ENCODE results near the gene DOK6.
A peak's percentile ranks its signal among the peaks of the same experiment; 100 is the strongest.
"Not testable (repeated sequence)": the region's sequence is repeated elsewhere in the genome, so short reads cannot be mapped to it uniquely, and the experiment has no call there.

DOK6 gene

DNA sequence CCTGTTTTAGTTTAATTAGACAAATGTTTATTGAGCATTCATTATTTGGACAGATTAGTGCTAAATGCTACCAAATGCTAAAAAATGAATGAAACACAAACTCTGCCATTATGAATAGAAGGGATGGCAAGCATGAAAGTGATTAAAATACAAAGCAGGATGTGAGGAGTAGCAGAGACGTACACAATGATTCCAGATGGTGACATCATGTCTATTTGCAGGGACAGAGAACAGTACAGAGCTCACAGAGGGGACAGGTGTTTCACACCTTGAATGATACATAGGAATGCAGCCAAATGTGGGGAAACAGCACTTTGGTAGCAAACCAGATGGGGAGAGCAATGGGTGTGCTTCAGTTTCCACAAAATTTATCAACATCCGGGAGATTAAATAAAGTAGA, 470.7 kb downstream of the DOK6 start:
- no peak for DNase-seq (ENCODE audit: low spot score)

DNA sequence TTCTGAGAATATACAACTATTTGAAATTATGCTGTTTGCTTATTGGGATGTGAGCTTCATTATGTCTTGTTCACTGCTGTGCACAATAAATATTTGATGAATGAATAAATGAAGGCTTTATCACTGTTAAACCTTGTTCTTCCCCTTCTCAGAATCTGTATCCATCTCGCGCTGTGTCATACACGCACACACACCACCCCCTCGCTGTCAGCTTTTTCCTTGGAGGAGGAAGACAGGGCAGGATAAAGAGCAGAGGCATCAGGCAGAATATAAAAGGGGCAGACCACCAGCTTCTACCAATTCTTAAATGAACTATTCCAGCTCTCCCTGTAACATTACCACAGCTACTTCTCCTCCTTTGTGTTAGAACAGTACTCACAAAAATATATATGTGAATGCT, 472.0 kb downstream of the DOK6 start:
- DNase-seq (ENCODE audit: low spot score), result no peak

DNA sequence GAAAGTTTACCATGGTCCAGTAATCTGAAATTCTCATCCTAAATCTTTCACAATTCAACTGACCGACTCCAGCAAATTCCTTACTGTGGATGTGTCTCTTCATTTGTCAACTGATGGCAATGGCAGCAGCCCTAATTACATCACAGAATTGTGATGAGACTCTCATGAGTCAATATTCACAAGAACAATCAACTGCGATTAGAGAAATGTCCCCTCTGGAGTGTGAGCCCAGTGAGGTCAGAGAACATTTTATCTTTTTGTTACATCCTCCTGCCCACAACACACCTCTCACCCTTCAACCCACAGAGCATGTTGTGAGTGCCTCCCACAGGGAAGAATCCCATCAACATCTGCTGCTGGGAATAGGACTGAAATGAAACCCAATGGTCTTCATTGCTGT, 473.4 kb downstream of the DOK6 start:
- DNase-seq (ENCODE audit: low spot score), result no peak

DNA sequence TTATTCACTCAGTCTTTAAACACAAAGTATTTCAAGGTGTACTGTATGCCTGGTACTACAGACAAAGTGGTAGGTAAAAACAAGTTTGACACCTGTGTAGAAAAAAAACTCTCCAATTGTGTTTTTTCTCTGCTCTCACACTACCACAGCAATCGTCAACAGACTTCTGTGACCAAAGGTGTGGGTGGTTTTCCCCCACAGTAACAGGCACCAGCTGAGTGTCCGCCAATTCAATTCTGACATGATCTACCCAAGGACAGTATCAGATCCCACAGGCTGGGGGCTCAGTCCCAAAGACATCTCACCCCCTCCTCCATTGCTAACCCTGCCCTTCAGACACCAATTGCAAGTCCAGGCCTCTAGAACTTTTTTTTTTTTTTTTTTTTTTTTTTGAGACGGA, 475.8 kb downstream of the DOK6 start:
- no peak for DNase-seq (ENCODE audit: low spot score)

DNA sequence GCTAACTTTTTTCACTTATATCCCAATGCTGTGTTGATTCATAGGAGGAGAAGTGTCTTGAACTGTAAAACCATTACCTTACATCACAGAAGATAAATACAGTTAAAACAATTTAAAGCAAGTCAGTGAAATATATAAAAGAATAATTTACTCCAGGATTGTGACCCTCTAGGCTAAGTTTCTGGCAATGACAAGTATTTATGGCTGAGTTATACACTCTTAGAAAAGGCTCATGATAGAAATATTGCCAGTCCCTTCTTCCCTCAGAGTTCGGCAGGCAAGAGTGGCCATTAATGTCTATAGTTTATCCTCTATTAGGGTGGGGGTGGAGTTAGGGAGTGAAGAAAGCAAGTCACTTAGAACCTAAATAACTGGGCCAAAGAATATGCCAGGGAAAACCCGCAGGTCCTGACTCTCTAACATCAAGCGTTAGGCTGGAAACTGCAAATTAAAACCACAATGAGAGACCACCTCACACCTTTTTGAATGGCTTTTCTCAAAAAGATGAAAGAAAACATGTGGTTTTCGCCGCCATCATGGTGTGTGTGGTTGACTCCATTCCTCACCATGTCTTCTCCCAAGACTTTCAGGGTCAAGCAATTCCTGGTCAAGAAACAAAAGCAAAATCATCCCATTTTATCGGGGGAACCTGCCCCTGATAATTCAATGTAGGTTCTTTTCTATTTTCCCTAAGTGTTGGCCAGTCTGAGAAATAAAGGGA, 477.7 kb downstream of the DOK6 start:
- no peak for DNase-seq (ENCODE audit: low spot score)

DNA sequence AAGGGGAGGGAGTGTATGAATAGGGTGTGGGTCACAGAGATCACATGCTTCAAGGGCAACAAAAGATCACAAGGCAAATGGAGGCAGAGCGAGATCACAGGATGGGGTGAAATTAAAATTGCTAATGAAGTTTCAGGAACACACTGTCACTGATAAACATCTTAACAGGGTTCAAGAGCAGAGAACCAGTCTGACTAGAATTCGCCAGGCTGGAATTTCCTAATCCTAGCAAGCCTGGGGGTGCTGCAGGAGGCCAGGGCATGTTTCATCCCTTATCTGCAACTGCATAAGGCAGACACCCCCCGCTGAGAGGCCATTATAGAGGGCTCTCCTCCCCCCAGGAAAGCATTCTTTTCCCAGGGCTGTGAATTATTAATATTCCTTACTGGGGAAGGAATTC, 478.4 kb downstream of the DOK6 start:
- not testable (repeated sequence) for DNase-seq (ENCODE audit: low spot score)

DNA sequence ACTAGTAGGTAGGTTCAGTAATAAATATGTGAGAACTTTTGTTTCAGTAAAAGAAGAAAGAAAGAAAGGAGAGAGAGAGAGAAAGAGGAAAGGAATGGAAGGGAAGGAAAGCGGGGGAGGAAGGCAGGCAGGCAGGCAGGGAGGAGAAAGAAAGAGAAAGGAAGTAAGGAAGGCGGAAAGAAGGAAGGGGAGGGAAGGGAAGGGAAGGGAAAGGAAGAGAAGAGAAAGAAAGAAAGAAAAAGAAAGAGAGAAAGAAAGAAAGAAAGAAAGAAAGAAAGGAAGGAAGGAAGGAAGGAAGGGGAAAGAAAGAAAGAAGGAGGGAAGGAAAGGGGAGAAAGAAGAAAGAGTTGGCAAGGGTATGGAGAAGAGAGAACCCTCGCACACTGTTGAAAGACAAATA, 479.4 kb downstream of the DOK6 start:
- no peak for DNase-seq (ENCODE audit: low spot score)

DNA sequence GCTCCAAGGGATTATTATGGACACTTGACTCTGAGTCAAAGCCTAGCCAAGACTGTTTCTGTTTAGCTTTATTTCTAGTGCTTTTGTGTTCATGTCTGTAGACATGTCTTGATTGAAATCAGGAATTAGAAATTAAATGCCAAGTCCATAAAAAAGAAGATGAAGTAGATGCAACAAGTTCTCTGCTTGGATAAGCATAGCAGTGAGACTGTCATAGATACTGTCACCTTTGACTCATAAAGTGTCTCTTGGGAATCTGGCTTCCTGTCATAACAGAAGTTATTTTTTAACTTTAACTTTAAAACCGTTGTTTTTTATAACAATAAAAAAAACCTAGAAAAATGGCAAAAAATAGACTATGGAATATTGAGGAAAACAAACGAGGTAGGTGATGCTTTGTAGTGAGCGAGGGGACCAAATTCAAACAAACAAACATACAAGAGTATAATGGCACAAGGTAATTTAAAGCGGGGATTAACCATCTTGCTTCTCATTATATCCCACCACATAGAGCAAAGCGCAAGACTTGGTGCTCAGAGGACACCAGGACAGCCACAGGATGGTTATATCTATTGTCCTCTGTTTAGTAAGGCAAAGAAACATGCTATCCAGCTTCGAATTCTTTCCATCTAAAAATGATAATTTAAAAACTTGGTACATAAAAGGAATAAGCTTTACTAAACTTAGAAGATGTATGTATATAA, 482.4 kb downstream of the DOK6 start:
- DNase-seq (ENCODE audit: low spot score), result no peak

DNA sequence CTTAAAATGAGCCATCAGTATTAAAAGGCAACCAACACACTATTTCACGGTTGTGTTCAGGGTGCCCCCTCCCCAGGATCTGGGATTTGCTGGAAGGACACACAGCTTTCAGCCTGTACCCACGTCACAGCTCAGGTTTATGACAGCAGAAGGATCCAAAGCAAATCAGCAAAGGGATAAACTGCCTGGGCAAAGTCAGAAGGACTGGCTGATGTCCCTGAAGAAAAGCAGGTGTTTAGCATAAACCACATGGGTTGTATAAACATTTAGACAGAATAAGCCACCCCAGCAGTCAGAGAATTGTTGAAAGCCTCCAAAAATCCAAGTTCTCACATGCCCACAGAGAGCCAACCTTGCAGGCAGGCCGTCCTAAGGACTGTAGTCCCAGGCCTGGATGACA, 483.1 kb downstream of the DOK6 start:
- DNase-seq (ENCODE audit: low spot score), result no peak

DNA sequence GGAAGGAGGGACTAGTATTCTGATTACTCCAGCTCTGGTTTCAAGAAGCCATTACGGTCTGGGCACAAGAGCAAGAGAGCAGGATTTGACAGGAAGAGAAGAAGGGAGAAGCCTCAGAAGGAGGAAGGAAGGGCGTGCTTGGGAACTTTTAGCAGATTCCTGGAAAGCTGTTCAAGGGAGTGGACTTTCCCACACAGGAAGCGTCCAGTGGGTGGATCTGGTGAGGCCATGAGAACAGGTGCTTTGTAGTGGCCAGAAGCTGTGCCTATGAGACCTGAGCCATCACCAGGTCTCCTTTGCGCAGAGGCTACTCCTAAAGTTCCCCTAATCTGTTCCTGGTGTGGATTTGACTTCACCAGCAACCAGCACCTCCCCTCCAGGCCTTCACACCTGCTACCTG, 484.7 kb downstream of the DOK6 start:
- DNase-seq (ENCODE audit: low spot score), result no peak

DNA sequence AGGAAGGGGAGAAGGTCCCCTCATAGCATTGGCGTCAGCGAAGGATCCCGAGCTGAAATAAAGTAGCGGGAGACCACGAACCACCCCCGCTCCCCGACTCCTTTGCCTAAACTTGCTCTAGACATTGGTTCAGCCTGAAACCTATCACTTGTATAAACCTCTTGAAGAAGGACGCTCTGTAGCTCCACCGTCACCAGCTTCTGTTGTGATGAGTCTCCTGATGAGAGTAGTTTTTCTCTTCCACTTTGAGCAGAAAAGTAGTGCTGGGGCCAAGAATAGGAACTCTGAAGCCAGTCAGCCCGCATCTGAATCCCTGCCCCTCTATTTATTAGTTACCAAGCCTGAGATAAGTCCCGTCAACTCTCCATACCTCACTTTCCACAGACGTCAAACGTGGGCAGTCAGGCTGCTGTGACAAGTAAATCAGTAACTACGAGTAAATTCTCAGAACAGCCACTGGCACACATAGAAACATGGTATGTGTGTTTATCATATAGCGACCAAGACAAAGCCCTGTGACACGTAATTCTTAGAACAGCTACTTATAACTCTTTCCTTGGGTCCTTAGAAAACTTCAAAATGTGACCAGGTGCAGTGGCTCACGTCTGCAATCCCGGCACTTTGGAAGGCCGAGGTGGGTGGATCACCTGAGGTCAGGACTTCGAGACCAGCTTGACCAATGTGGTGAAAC, 485.3 kb downstream of the DOK6 start:
- peak; percentile 73 for DNase-seq (ENCODE audit: low spot score)

DNA sequence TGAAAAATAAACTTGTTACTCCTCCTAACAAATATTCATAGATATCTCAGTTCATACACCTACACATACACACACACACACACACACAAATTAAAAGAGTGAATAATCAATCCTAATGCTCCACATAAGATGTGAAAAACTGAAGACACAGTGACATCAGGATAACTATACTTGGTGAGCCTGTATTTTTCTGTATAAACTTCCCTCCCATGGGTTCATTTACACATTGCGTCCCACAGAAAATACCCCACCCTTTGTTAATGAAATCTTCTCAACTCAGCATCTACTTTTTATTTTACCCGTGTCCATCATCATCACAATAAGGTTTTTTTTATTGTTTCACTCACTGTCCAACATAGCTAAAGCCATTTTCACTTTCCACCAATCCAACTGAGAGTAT, 486.6 kb downstream of the DOK6 start:
- DNase-seq (ENCODE audit: low spot score), result no peak

DNA sequence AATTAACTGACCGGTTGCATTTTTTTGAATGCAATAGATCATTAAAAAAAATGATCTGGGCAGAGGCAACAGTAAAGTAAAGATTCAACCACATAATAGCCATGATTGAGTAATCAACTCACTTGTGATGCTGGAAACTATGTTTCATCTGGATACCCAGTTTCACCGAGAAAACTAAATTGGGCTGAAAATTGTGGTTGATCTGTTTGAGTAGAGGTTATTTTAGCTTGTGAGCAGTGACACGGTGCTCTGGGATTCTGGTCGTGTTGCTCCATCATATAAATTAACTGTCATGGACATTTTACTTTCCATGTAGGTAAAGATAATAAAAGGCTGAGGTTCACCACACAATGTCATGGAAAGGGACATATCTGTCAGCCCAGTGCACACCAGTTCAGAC, 488.3 kb downstream of the DOK6 start:
- no peak for DNase-seq (ENCODE audit: low spot score)

DNA sequence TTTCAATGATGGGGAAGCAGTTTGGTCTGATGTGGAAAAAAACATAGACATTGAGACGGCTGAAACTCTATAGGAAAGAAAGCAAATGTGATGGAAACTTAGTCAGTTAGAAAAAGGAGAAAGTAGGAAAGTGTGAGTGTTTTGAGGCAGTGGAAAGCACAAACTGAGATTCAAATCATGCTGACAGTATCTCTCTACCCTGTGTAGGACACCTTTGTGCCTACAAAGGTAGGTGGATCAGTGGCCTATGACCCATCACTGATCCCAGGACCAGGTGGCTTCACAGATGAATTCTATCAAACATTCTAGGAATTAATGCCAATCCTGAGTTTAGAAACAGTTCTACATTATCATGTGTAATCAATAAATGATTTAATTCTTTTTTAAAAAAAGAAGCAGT, 489.9 kb downstream of the DOK6 start:
- no peak for DNase-seq (ENCODE audit: low spot score)

DNA sequence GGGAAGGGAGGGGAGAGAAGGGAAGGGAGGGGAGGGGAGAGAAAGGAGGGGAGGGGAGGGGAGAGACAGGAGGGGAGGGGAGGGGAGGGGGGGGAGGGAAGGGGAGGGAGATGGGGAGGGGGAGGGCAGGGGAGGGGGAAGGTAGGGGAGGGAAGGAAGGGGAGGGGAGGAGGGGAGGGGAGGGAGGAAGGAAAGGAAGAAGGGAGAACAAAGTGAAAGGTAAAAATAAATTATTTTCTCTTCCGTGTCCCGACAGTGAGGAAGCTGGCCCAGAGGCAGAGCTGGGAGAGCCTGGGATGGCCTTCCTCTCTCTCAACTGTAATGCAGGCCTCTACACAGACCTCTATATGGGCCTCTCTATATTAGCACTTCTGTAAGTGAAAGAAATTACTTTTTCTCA, 493.8 kb downstream of the DOK6 start:
- DNase-seq (ENCODE audit: low spot score), result no peak

DNA sequence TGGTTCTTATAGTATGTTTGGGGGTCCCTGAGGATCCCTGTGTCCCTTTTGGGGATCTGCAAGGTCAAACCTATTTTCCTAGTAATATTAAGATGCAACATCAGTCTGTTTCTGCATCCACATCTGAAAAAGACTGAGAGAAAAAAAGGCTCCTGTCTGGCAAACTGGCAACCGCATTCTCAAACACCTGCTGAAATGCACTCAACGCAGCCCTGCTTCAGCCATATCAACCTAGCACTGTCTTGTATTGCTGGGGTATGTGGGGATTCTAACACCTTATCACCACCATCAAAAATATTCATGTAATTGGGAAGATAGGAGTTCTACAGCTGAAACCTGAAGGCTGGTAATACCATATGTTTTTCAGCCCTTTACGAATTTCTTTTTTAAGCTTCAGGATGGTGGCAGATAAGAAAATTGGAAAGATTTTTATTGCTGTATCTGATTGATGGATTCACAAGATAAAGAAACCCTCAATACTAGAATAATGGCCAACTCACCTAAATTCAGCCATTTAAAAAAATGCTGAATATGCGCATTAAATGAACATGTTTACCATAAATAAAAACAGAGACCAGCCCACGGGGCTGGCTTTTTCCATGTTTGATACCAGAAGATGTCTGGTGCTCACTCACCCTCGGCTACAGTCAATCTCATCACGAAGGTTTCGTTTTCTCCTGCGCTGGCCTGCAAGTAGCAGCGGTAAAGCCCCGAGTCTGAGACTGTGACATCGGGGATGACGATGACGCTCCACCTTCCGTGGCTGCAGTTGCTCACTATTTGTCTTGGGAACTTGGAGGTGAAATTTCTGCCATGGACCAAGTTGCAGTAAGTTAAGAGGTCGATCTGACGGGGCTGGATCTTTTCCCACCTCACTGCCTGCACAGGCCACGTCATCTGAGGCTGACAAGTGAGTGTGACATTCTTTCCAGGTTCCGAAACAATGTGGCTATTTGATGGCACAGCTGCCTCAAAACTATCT, 494.7 kb downstream of the DOK6 start:
- DNase-seq (ENCODE audit: low spot score), result peak; percentile 56

DNA sequence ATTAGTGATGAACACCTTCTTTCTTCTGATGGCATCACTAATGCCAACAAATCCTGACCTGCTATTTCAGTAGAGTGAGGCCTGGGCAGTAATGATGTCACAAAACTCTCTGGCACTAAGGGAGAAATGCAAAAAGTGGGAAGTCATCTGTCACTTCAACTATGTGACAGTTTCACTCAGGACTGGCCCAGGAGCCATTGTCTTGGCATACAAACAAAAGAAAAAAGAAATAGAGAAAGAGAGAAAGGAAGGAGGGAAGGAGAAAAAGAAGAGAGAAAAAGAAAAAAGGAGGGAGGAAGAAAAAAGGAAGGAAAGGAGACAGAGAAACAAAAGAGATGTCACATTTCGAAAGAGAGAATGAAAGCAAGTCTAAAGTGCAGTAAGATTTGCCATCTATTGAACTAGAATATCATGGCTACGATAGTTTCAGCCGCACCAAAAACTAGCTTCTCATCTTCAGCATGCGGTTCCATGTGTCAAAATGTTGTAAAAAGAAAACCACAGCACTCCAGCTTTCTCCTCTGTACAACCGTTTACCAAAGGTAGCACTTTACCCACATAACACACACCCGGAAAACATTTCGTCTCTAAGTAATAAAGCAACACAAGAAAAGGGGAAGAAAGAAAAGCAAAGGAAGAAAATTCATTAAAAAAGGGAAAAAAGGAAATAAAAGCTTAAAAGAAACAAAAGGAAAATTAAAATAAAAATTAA, 496.9 kb downstream of the DOK6 start:
- DNase-seq (ENCODE audit: low spot score), result peak; percentile 57

DNA sequence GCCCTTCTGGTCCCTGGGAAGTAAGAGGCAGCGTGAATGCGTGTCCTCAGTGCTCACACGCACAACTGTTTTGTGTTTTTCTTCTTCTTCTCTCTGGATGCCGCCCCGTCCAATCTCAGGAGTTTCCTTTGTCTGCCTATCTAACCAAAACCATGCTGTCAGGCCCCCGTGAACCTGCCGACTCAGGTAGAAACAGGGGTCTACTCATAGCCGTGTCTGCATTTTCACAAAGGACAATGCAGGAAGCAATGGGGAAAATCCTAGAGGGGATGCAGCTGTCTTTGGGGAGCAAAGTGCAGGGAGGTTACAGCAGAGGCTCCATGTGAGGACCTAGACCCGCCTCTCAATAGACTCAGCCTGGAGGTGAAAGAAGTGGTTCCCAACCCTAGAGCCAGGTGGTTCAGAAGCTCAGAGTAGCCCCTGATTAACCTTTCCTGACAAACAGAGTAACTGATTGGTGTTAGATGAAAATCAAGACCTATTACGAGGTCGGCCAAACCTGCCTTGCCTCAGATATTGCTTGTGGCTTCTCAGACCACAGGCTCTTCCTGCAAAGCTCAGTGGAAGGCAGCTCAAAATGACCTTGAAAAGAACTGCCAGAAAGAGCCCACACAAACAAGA, 497.7 kb downstream of the DOK6 start:
- DNase-seq (ENCODE audit: low spot score), result no peak

Measured in CD4-positive, alpha-beta T cell treated with Interleukin-2 at 100 ng/mL for 4 hours (primary cell).